Activated B cell treated with CpG ODN at 0.5 μM for 24 hours (primary cell): ENCODE measurements around the gene POLD1. TPM values are rescaled to one million over a fixed set of nuclear protein-coding genes. Genes with fewer than 3 reads are reported as not detected.

Source experiments
- ATAC-seq: fragments of 200-7000 bp; cut with Tn5 transposase; one replicate; pipeline ENCODE4 v1.10.0; 2021; ENCODE audit warnings: low read depth, mild to moderate bottlenecking, moderate library complexity
- CTCF ChIA-PET: fragments of 350-600 bp; sonication (Branson Sonifier 250); formaldehyde crosslinking; loops from one replicate; lab custom pipeline; 2021; ENCODE audit warnings: antibody characterized with exemption; lab: Charles Lee
- POLR2A ChIA-PET: fragments of 350-600 bp; sonication (Branson Sonifier 250); formaldehyde crosslinking; loops from one replicate; lab custom pipeline; 2021; ENCODE audit warnings: antibody characterized with exemption; lab: Charles Lee
- DNase-seq: peaks from one replicate; pipeline ENCODE4 v3.0.0; 2022
- H3K27ac Mint-ChIP-seq: one replicate; pipeline ENCODE4 v1.8.0; 2020; ENCODE audit warnings: mixed read lengths
- H3K27me3 Mint-ChIP-seq: one replicate; pipeline ENCODE4 v1.8.0; 2021; ENCODE audit warnings: mixed read lengths
- H3K36me3 Mint-ChIP-seq: one replicate; pipeline ENCODE4 v1.8.0; 2021; ENCODE audit warnings: low read depth, mixed read lengths
- H3K4me1 Mint-ChIP-seq: one replicate; pipeline ENCODE4 v1.8.0; 2021; ENCODE audit warnings: mixed read lengths
- H3K4me3 Mint-ChIP-seq: one replicate; pipeline ENCODE4 v1.8.0; 2020; ENCODE audit warnings: mild to moderate bottlenecking, mixed read lengths
- H3K9me3 Mint-ChIP-seq: one replicate; pipeline ENCODE4 v1.8.0; 2020; ENCODE audit warnings: mixed read lengths
- intact Hi-C: fragments of 100-400 bp; cut with micrococcal nuclease; formaldehyde crosslinking; loops from one replicate; pipeline ENCODE4 v1.15.1; 2024
- total RNA-seq: library from RNA; stranded (reverse); gene quantifications from 2 replicates; pipeline ENCODE4 v1.2.3, GENCODE V29; 2022
- TF ChIP-seq, protein P1 (sequence below): fragments of 200-600 bp; IDR thresholded peaks from one replicate; pipeline ENCODE4 v1.8.0; 2022; ENCODE audit warnings: antibody characterized with exemption, mild to moderate bottlenecking

The POLD1 gene
- total RNA-seq, 1 donor from 2014 or later: 65.5 TPM

DNA sequence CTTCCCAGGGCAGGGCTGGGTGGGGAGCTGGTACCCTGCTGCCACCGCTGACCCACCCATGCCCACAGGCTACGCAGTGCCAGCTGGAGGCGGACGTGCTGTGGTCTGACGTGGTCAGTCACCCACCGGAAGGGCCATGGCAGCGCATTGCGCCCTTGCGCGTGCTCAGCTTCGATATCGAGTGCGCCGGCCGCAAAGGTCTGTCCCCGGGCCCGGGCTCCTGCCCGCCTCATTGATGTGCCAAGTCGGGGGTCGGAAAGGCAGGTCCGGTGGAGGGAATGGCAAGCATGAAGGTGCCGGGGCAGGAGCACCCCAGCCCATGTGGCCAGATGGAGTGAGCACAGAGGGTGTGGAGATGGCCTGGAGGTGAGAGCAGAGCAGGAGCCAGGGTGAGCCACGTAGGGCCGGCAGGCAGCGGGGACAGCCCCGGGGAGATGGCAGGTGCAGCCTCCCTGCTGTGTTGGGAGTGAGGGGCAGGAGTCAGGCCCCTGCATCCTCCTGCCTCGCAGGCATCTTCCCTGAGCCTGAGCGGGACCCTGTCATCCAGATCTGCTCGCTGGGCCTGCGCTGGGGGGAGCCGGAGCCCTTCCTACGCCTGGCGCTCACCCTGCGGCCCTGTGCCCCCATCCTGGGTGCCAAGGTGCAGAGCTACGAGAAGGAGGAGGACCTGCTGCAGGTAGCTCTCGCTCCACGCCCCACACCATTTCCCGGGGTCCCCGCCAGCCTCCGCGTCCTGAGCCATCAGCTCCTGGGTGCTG lies 18.6 kb downstream of the POLD1 start:
- ATAC-seq (no peak), DNase-seq (no peak)
- CTCF ChIA-PET: no interaction called here
- Mint-ChIP-seq H3K27ac (no peak overlapping the region), H3K4me1 (no peaks in the 10 kb centered on the region), H3K9me3 (no peaks in the 10 kb centered on the region), H3K27me3 (no peaks in the 10 kb centered on the region), H3K4me3 (no peak overlapping the region), H3K36me3 (peaks cover 43% of the 10 kb centered on the region)
- intact Hi-C loops: no loop called here
- TF ChIP-seq, protein P1, sequence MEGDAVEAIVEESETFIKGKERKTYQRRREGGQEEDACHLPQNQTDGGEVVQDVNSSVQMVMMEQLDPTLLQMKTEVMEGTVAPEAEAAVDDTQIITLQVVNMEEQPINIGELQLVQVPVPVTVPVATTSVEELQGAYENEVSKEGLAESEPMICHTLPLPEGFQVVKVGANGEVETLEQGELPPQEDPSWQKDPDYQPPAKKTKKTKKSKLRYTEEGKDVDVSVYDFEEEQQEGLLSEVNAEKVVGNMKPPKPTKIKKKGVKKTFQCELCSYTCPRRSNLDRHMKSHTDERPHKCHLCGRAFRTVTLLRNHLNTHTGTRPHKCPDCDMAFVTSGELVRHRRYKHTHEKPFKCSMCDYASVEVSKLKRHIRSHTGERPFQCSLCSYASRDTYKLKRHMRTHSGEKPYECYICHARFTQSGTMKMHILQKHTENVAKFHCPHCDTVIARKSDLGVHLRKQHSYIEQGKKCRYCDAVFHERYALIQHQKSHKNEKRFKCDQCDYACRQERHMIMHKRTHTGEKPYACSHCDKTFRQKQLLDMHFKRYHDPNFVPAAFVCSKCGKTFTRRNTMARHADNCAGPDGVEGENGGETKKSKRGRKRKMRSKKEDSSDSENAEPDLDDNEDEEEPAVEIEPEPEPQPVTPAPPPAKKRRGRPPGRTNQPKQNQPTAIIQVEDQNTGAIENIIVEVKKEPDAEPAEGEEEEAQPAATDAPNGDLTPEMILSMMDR: no peak
- POLR2A ChIA-PET: interaction anchor here (0.6 kb wide), 1 partner anchor 353 kb away, joined by 3 read pairs; no protein-coding TSS in a partner anchor

GRCh38 chr19:50406156-50406820 lies 22.1 kb downstream of the POLD1 start:
- no peak for ATAC-seq
- intact Hi-C loops: no loop called here
- no peak for DNase-seq
- ChIA-PET CTCF (no interaction called here), POLR2A (no interaction called here)
- Mint-ChIP-seq H3K36me3 (peaks cover 49% of the 10 kb centered on the region), H3K4me1 (no peaks in the 10 kb centered on the region), H3K4me3 (no peak overlapping the region), H3K27me3 (no peaks in the 10 kb centered on the region), H3K9me3 (no peaks in the 10 kb centered on the region), H3K27ac (no peak overlapping the region)
- TF ChIP-seq, protein P1: no peak

DNA sequence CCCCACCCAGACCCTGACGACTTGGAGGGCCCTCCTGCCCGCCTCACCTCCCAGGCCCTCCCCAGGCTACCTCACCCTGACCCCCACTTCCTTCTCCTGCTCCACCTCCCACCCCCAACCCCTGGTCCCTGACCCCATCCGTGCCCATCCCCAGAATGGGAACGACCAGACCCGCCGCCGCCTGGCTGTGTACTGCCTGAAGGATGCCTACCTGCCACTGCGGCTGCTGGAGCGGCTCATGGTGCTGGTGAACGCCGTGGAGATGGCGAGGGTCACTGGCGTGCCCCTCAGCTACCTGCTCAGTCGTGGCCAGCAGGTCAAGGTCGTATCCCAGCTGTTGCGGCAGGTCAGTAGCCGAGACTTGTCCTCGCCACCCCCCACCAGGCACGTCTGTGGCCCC lies 22.7 kb downstream of the POLD1 start:
- H3K4me3 Mint-ChIP-seq: no peak overlapping the region
- TF ChIP-seq, protein P1: no peak
- DNase-seq (no peak), ATAC-seq (no peak)
- ChIA-PET CTCF (no interaction called here), POLR2A (no interaction called here)
- H3K9me3 Mint-ChIP-seq: no peaks in the 10 kb centered on the region
- no peaks in the 10 kb centered on the region for H3K4me1 Mint-ChIP-seq
- H3K36me3 Mint-ChIP-seq: peaks cover 49% of the 10 kb centered on the region
- intact Hi-C loops: no loop called here
- H3K27ac Mint-ChIP-seq: no peak overlapping the region
- H3K27me3 Mint-ChIP-seq: no peaks in the 10 kb centered on the region

GRCh38 chr19:50409347-50409746 lies 25.2 kb downstream of the POLD1 start:
- Mint-ChIP-seq H3K27ac (no peak overlapping the region), H3K4me3 (no peak overlapping the region), H3K9me3 (no peaks in the 10 kb centered on the region), H3K36me3 (peaks cover 36% of the 10 kb centered on the region), H3K27me3 (no peaks in the 10 kb centered on the region), H3K4me1 (peaks cover under 1% of the 10 kb centered on the region)
- CTCF ChIA-PET: no interaction called here
- no peak for ATAC-seq
- intact Hi-C loops: no loop called here
- no peak for DNase-seq
- TF ChIP-seq, protein P1: no peak
- POLR2A ChIA-PET: interaction anchor here (1.1 kb wide), 1 partner anchor 33 kb away, joined by 3 read pairs; the partner anchor contains the start of gene NR1H2

GRCh38 chr19:50410109-50410508 lies 26.0 kb downstream of the POLD1 start:
- no peak for ATAC-seq
- no peak for DNase-seq
- TF ChIP-seq, protein P1: no peak
- Mint-ChIP-seq H3K9me3 (no peaks in the 10 kb centered on the region), H3K36me3 (peaks cover 35% of the 10 kb centered on the region), H3K27ac (no peak overlapping the region), H3K4me3 (no peak overlapping the region), H3K4me1 (peaks cover 8% of the 10 kb centered on the region), H3K27me3 (no peaks in the 10 kb centered on the region)
- ChIA-PET POLR2A (interaction anchor here (0.7 kb wide), 1 partner anchor 25 kb away, joined by 3 read pairs; no protein-coding TSS in a partner anchor), CTCF (interaction anchor here (0.8 to 1.0 kb wide), 2 partner anchors 21 to 41 kb away, joined by 3 read pairs; no protein-coding TSS in a partner anchor)
- intact Hi-C loops: no loop called here
